Choroid plexus epithelial cell (primary cell): ENCODE measurements around the gene CELF4.

Experiments used
- DNase-seq: peaks from one replicate; pipeline ENCODE4 v3.0.0-alpha.2; 2010; ENCODE audit warnings: low read depth
- H3K4me3 ChIP-seq: 2 replicates; pipeline ENCODE4 v1.5.1; 2011; ENCODE audit warnings: low read depth, mild to moderate bottlenecking, control low read depth, low read length, moderate library complexity
- CTCF ChIP-seq: conservative IDR thresholded peaks from 2 replicates; pipeline ENCODE4 v1.5.1; 2011; ENCODE audit warnings: low read depth, mild to moderate bottlenecking, control low read depth, inconsistent platforms, low read length, moderate library complexity

The CELF4 gene

GRCh38 chr18:37285825-37286224, 279.8 kb downstream of the CELF4 start:
- DNase-seq: no peak
- no peak overlapping the region for H3K4me3 ChIP-seq
- TF ChIP-seq CTCF: no peak

GRCh38 chr18:37284260-37284659, 281.3 kb downstream of the CELF4 start:
- no peak for TF ChIP-seq CTCF
- H3K4me3 ChIP-seq: no peak overlapping the region
- DNase-seq: no peak

GRCh38 chr18:37282386-37283037, 283.1 kb downstream of the CELF4 start:
- H3K4me3 ChIP-seq: no peak overlapping the region
- DNase-seq: no peak
- peak; percentile 51 for TF ChIP-seq CTCF

- no peak for DNase-seq
- TF ChIP-seq CTCF: no peak
- no peak overlapping the region for H3K4me3 ChIP-seq
Observed at GRCh38 chr18:37280701-37281393, 284.8 kb downstream of the CELF4 start.

- DNase-seq: no peak
- TF ChIP-seq CTCF: no peak
- no peak overlapping the region for H3K4me3 ChIP-seq
Observed at GRCh38 chr18:37277804-37278203, 287.8 kb downstream of the CELF4 start.

- no peak overlapping the region for H3K4me3 ChIP-seq
- DNase-seq: no peak
- TF ChIP-seq CTCF: no peak
Observed at GRCh38 chr18:37276111-37276890, 289.3 kb downstream of the CELF4 start.
